CMK (cell line): ENCODE results near the gene RMI2.
"Not testable (repeated sequence)": the region's sequence is repeated elsewhere in the genome, so short reads cannot be mapped to it uniquely, and the experiment has no call there.

Source experiments
- DNase-seq: peaks from one replicate; pipeline ENCODE4 v3.0.0-alpha.2; 2010; ENCODE audit warnings: low read depth

RMI2 gene

GRCh38 chr16:11355862-11356261 is 10.6 kb downstream of the RMI2 start:
- no peak for DNase-seq

GRCh38 chr16:11356573-11357331 is 11.5 kb downstream of the RMI2 start:
- DNase-seq: no peak

- DNase-seq: no peak
Measured at GRCh38 chr16:11358531-11358930, 13.3 kb downstream of the RMI2 start.

- DNase-seq: no peak
Measured at GRCh38 chr16:11359370-11359769, 14.1 kb downstream of the RMI2 start.

- no peak for DNase-seq
Measured at GRCh38 chr16:11360641-11361373, 15.5 kb downstream of the RMI2 start.

GRCh38 chr16:11361701-11362451 is 16.6 kb downstream of the RMI2 start:
- peak; percentile 43 for DNase-seq

- no peak for DNase-seq
Measured at GRCh38 chr16:11363927-11364258, 18.6 kb downstream of the RMI2 start.

- DNase-seq: no peak
Measured at GRCh38 chr16:11367483-11367906, 22.2 kb downstream of the RMI2 start.

- no peak for DNase-seq
Measured at GRCh38 chr16:11370084-11370931, 25.0 kb downstream of the RMI2 start.

- not testable (repeated sequence) for DNase-seq
Measured at GRCh38 chr16:11370932-11371279, 25.6 kb downstream of the RMI2 start.

- DNase-seq: no peak
Measured at GRCh38 chr16:11372073-11372828, 27.0 kb downstream of the RMI2 start.

GRCh38 chr16:11372829-11373306 is 27.6 kb downstream of the RMI2 start:
- DNase-seq: no peak

GRCh38 chr16:11374255-11374654 is 29.0 kb downstream of the RMI2 start:
- DNase-seq: no peak

- DNase-seq: no peak
Measured at GRCh38 chr16:11377154-11377553, 31.9 kb downstream of the RMI2 start.

- DNase-seq: not testable (repeated sequence)
Measured at GRCh38 chr16:11378951-11379350, 33.7 kb downstream of the RMI2 start.

- DNase-seq: no peak
Measured at GRCh38 chr16:11379420-11379819, 34.2 kb downstream of the RMI2 start.

GRCh38 chr16:11380836-11381235 is 35.6 kb downstream of the RMI2 start:
- no peak for DNase-seq

GRCh38 chr16:11383481-11384183 is 38.4 kb downstream of the RMI2 start:
- DNase-seq: no peak

- DNase-seq: no peak
Measured at GRCh38 chr16:11384184-11384955, 39.1 kb downstream of the RMI2 start.
